ENCODE measurements around the gene TMEM126A. TPM values are rescaled to one million over a fixed set of nuclear protein-coding genes. Genes with fewer than 3 reads are reported as not detected.
"Not testable (repeated sequence)": the region's sequence is repeated elsewhere in the genome, so short reads cannot be mapped to it uniquely, and the experiment has no call there.

TMEM126A gene
- total RNA-seq, result 46.0 and 47.7 TPM in 2 replicates

GRCh38 chr11:85647604-85648299, at the start of gene TMEM126A:
TMEM126A (plus strand) TSS chr11:85647967; CDS start chr11:85650256, 2,289 bp downstream.
- DNase-seq (ENCODE audit: low spot score), result peak; percentile 88
- Mint-ChIP-seq H3K36me3 (ENCODE audit: low read depth) (peaks cover 7% of the 10 kb centered on the region), H3K4me1 (ENCODE audit: low read depth) (peaks cover 25% of the 10 kb centered on the region), H3K4me3 (peak within 1 kb of the TSS; percentile 93), H3K9me3 (no peaks in the 10 kb centered on the region), H3K27me3 (ENCODE audit: insufficient read depth) (peaks cover 26% of the 10 kb centered on the region), H3K27ac (peak within 1 kb of the TSS; percentile 91)
- intact Hi-C loops (cut with micrococcal nuclease), result loop anchor here (1.0 to 10.0 kb wide), 6 partner anchors 9 to 1607 kb away; partner anchors contain the start of gene TMEM126B

GRCh38 chr11:85599083-85599482, 48.7 kb upstream of the TMEM126A start:
- intact Hi-C loops (cut with micrococcal nuclease), result loop anchor here (5.0 to 10.0 kb wide), 5 partner anchors 213 to 1316 kb away; partner anchors contain the start of gene SYTL2
- Mint-ChIP-seq H3K36me3 (ENCODE audit: low read depth) (no peaks in the 10 kb centered on the region), H3K4me3 (no peak overlapping the region)

GRCh38 chr11:85602526-85603213, 45.1 kb upstream of the TMEM126A start:
- Mint-ChIP-seq H3K27me3 (ENCODE audit: insufficient read depth) (no peaks in the 10 kb centered on the region), H3K4me1 (ENCODE audit: low read depth) (peaks cover 5% of the 10 kb centered on the region), H3K9me3 (no peaks in the 10 kb centered on the region), H3K4me3 (no peak overlapping the region), H3K27ac (no peak overlapping the region), H3K36me3 (ENCODE audit: low read depth) (no peaks in the 10 kb centered on the region)
- intact Hi-C loops (cut with micrococcal nuclease), result no loop called here
- DNase-seq (ENCODE audit: low spot score), result no peak

More at GRCh38 chr11:85599083-85599482, 48.7 kb upstream of the TMEM126A start:
- H3K4me1 Mint-ChIP-seq (ENCODE audit: low read depth), result no peaks in the 10 kb centered on the region
- H3K27ac Mint-ChIP-seq, result no peak overlapping the region
- peaks cover 3% of the 10 kb centered on the region for H3K27me3 Mint-ChIP-seq (ENCODE audit: insufficient read depth)
- no peak for DNase-seq (ENCODE audit: low spot score)
- no peaks in the 10 kb centered on the region for H3K9me3 Mint-ChIP-seq

- Mint-ChIP-seq H3K9me3 (no peaks in the 10 kb centered on the region), H3K4me3 (no peak overlapping the region), H3K36me3 (ENCODE audit: low read depth) (no peaks in the 10 kb centered on the region), H3K27ac (no peak overlapping the region), H3K4me1 (ENCODE audit: low read depth) (peaks cover 5% of the 10 kb centered on the region), H3K27me3 (ENCODE audit: insufficient read depth) (no peaks in the 10 kb centered on the region)
- no peak for DNase-seq (ENCODE audit: low spot score)
- intact Hi-C loops (cut with micrococcal nuclease), result no loop called here
Observed at GRCh38 chr11:85603220-85603619, 44.5 kb upstream of the TMEM126A start.

- H3K9me3 Mint-ChIP-seq; H3K4me1 Mint-ChIP-seq (ENCODE audit: low read depth); H3K36me3 Mint-ChIP-seq (ENCODE audit: low read depth); H3K27ac Mint-ChIP-seq; H3K27me3 Mint-ChIP-seq (ENCODE audit: insufficient read depth); H3K4me3 Mint-ChIP-seq; intact Hi-C loops (cut with micrococcal nuclease); DNase-seq (ENCODE audit: low spot score): not testable (repeated sequence)
Observed at GRCh38 chr11:85606237-85606636, 41.5 kb upstream of the TMEM126A start.

- H3K27ac Mint-ChIP-seq; DNase-seq (ENCODE audit: low spot score); H3K36me3 Mint-ChIP-seq (ENCODE audit: low read depth); H3K27me3 Mint-ChIP-seq (ENCODE audit: insufficient read depth); intact Hi-C loops (cut with micrococcal nuclease); H3K4me3 Mint-ChIP-seq; H3K4me1 Mint-ChIP-seq (ENCODE audit: low read depth); H3K9me3 Mint-ChIP-seq: not testable (repeated sequence)
Observed at GRCh38 chr11:85608621-85609020, 39.1 kb upstream of the TMEM126A start.

GRCh38 chr11:85609286-85609685, 38.5 kb upstream of the TMEM126A start:
- H3K36me3 Mint-ChIP-seq (ENCODE audit: low read depth); H3K4me3 Mint-ChIP-seq; DNase-seq (ENCODE audit: low spot score); H3K27ac Mint-ChIP-seq; intact Hi-C loops (cut with micrococcal nuclease); H3K4me1 Mint-ChIP-seq (ENCODE audit: low read depth); H3K27me3 Mint-ChIP-seq (ENCODE audit: insufficient read depth); H3K9me3 Mint-ChIP-seq: not testable (repeated sequence)

- H3K4me1 Mint-ChIP-seq (ENCODE audit: low read depth); H3K9me3 Mint-ChIP-seq; H3K4me3 Mint-ChIP-seq; H3K36me3 Mint-ChIP-seq (ENCODE audit: low read depth); DNase-seq (ENCODE audit: low spot score); H3K27ac Mint-ChIP-seq; intact Hi-C loops (cut with micrococcal nuclease); H3K27me3 Mint-ChIP-seq (ENCODE audit: insufficient read depth): not testable (repeated sequence)
Observed at GRCh38 chr11:85611643-85612042, 36.1 kb upstream of the TMEM126A start.

- Mint-ChIP-seq H3K36me3 (ENCODE audit: low read depth) (no peaks in the 10 kb centered on the region), H3K4me1 (ENCODE audit: low read depth) (peaks cover 19% of the 10 kb centered on the region), H3K27me3 (ENCODE audit: insufficient read depth) (peaks cover 7% of the 10 kb centered on the region), H3K27ac (no peak overlapping the region), H3K4me3 (no peak overlapping the region), H3K9me3 (no peaks in the 10 kb centered on the region)
- DNase-seq (ENCODE audit: low spot score), result no peak
- intact Hi-C loops (cut with micrococcal nuclease), result no loop called here
Observed at GRCh38 chr11:85619499-85619898, 28.3 kb upstream of the TMEM126A start.

GRCh38 chr11:85620256-85620655, 27.5 kb upstream of the TMEM126A start:
- Mint-ChIP-seq H3K27ac (no peak overlapping the region), H3K4me3 (no peak overlapping the region), H3K27me3 (ENCODE audit: insufficient read depth) (peaks cover 8% of the 10 kb centered on the region), H3K9me3 (no peaks in the 10 kb centered on the region), H3K36me3 (ENCODE audit: low read depth) (peaks cover 1% of the 10 kb centered on the region), H3K4me1 (ENCODE audit: low read depth) (peaks cover 23% of the 10 kb centered on the region)
- intact Hi-C loops (cut with micrococcal nuclease), result loop anchor here (10.0 kb wide), 1 partner anchor 1415 kb away; the partner anchor contains the start of gene TMEM135
- no peak for DNase-seq (ENCODE audit: low spot score)

GRCh38 chr11:85626496-85626895, 21.3 kb upstream of the TMEM126A start:
- intact Hi-C loops (cut with micrococcal nuclease), result loop anchor here (5.0 to 10.0 kb wide), 2 partner anchors 966 to 1408 kb away; partner anchors contain the start of gene TMEM135
- Mint-ChIP-seq H3K9me3 (no peaks in the 10 kb centered on the region), H3K27ac (peak overlapping the region; percentile 94), H3K36me3 (ENCODE audit: low read depth) (peaks cover 7% of the 10 kb centered on the region), H3K4me1 (ENCODE audit: low read depth) (peaks cover 52% of the 10 kb centered on the region), H3K4me3 (peak overlapping the region; percentile 46), H3K27me3 (ENCODE audit: insufficient read depth) (peaks cover 6% of the 10 kb centered on the region)
- no peak for DNase-seq (ENCODE audit: low spot score)

- Mint-ChIP-seq H3K27me3 (ENCODE audit: insufficient read depth) (peaks cover 6% of the 10 kb centered on the region), H3K4me3 (peak within 1 kb of the TSS; percentile 97), H3K27ac (peak within 1 kb of the TSS; percentile 94), H3K9me3 (no peaks in the 10 kb centered on the region), H3K36me3 (ENCODE audit: low read depth) (peaks cover 7% of the 10 kb centered on the region), H3K4me1 (ENCODE audit: low read depth) (peaks cover 52% of the 10 kb centered on the region)
- peak; percentile 6 for DNase-seq (ENCODE audit: low spot score)
- intact Hi-C loops (cut with micrococcal nuclease), result loop anchor here (5.0 to 10.0 kb wide), 2 partner anchors 965 to 1407 kb away; partner anchors contain the start of gene TMEM135
Observed at GRCh38 chr11:85627332-85627997, 20.3 kb upstream of the TMEM126A start, which contains the start of gene DLG2. DLG2 (minus strand) TSS chr11:85627344.

All from activated T-helper 1 cell treated with anti-CD3 and anti-CD28 coated beads, Interleukin-12 subunit alpha, Interleukin-12 subunit beta, Interleukin-2, Interleukin-4 antibody, amounts not matched to agents 30 ng/mL and 10 ng/mL and 1 ng/mL, durations not matched to agents 14 hours and 24 hours and 36 hours (primary cell).